ENCODE data around the gene FUS. TPM values are rescaled to one million over a fixed set of nuclear protein-coding genes. Genes with fewer than 3 reads are reported as not detected.

Gene FUS
- total and polyA plus RNA-seq, 2 donors (not counting 3 experiments of a cell fraction or from before 2014, with no cell fraction given) = 307 to 569 TPM

DNA sequence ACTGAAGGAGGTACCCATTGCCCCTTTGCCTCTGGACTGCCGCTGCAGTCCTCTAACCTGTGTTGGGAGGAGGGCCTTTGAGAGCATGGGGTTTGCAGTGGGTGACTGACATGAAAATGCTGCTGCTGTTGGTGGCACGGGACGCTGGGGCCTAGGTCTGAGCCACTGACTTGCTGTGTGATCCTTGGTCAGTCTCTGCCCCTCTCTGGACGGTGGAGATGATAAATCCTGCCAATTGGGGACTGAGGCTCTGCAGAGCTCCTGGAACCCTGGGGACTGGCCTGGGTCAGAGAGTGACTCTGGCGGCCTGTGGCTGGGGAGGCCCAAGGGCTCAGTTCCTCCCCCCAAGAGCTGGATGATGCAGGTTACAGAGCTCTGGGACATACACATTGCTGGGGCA is 43.1 kb downstream of the FUS start:
- H2AFZ ChIP-seq (ENCODE audit: low read depth, low read length) = no peak overlapping the region
- H3K4me3 ChIP-seq (replicated peaks in 1 of 3; ENCODE audit: insufficient read depth in 1 of 3, low read depth in 1 of 3, low read length in 3 of 3) = no peak overlapping the region
- no peak overlapping the region for H3K4me2 ChIP-seq (ENCODE audit: insufficient read depth, low read length)
- BruUV-seq (replicated peaks) = no TSS peak
- DNase-seq (ENCODE audit: low read depth, low spot score) (no peak), FAIRE-seq (no peak)
- H3K4me1 ChIP-seq (ENCODE audit: control insufficient read depth, extremely low read depth, insufficient read depth, low read length) = no peaks in the 10 kb centered on the region
- intact Hi-C loops (cut with micrococcal nuclease) (no loop called here), dilution Hi-C loops (cut with MboI; ENCODE audit: extremely low pct_ligation_motif_present, low sequenced_read_pairs) (no loop called here)
- no peaks in the 10 kb centered on the region for H3K9me1 ChIP-seq (replicated peaks; ENCODE audit: control insufficient read depth, extremely low read depth, insufficient read depth, low read length)
- no peaks in the 10 kb centered on the region for H4K20me1 ChIP-seq (replicated peaks; ENCODE audit: control insufficient read depth, extremely low read depth, insufficient read depth, low read length)
- no peak overlapping the region for H3K27ac ChIP-seq (ENCODE audit: insufficient read depth, low read depth, low read length)
- no peaks in the 10 kb centered on the region for H3K36me3 ChIP-seq (ENCODE audit: control insufficient read depth in 2 of 2, extremely low read depth in 1 of 2, insufficient read depth in 2 of 2, low read length in 2 of 2)
- ChIA-PET POLR2A (no interaction called here), CTCF (no interaction called here)
- no peaks in the 10 kb centered on the region for H3K27me3 ChIP-seq (ENCODE audit: control insufficient read depth in 2 of 2, insufficient read depth in 2 of 2, low read length in 2 of 2)
- H3K9me3 ChIP-seq (replicated peaks; ENCODE audit: control insufficient read depth, insufficient read depth, low read length) = no peaks in the 10 kb centered on the region
- H3K9ac ChIP-seq (replicated peaks; ENCODE audit: extremely low read depth, insufficient read depth, low read length) = no peak overlapping the region
- H3K79me2 ChIP-seq (ENCODE audit: control insufficient read depth, insufficient read depth, low read length) = no peaks in the 10 kb centered on the region
- TF ChIP-seq EZH2 (IDR thresholded peaks at IDR 0.05; ENCODE audit: borderline replicate concordance, low read depth, low read length, severe bottlenecking) (no peak), MYC (IDR thresholded peaks at IDR 0.05; ENCODE audit: low read depth, low read length) (no peak), GATA2 (IDR thresholded peaks at IDR 0.05; ENCODE audit: insufficient read depth, insufficient read length, low read depth, low read length) (no peak), POLR2AphosphoS5 (IDR thresholded peaks at IDR 0.05; ENCODE audit: insufficient read depth, low read depth, low read length) (no peak), MAX (IDR thresholded peaks at IDR 0.05; ENCODE audit: insufficient read depth, insufficient read length) (no peak), POLR2A (IDR thresholded peaks at IDR 0.05; ENCODE audit: low read depth, low read length) (no peak), JUN (IDR thresholded peaks at IDR 0.05; ENCODE audit: borderline replicate concordance, insufficient read depth, insufficient read length, low read depth) (no peak), FOS (IDR thresholded peaks at IDR 0.05; ENCODE audit: borderline replicate concordance, insufficient read depth, low read length) (no peak)
- TF ChIP-seq, protein P1, sequence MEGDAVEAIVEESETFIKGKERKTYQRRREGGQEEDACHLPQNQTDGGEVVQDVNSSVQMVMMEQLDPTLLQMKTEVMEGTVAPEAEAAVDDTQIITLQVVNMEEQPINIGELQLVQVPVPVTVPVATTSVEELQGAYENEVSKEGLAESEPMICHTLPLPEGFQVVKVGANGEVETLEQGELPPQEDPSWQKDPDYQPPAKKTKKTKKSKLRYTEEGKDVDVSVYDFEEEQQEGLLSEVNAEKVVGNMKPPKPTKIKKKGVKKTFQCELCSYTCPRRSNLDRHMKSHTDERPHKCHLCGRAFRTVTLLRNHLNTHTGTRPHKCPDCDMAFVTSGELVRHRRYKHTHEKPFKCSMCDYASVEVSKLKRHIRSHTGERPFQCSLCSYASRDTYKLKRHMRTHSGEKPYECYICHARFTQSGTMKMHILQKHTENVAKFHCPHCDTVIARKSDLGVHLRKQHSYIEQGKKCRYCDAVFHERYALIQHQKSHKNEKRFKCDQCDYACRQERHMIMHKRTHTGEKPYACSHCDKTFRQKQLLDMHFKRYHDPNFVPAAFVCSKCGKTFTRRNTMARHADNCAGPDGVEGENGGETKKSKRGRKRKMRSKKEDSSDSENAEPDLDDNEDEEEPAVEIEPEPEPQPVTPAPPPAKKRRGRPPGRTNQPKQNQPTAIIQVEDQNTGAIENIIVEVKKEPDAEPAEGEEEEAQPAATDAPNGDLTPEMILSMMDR (IDR thresholded peaks at IDR 0.05; ENCODE audit: extremely low read depth in 1 of 2, insufficient read depth in 1 of 2, low read depth in 1 of 2, low read length in 2 of 2) = no peak
